Heart right ventricle (tissue), 16 donors: ENCODE data around the gene DCUN1D1. TPM values are rescaled to one million over a fixed set of nuclear protein-coding genes. Genes with fewer than 3 reads are reported as not detected.

ENCODE experiments used
- ATAC-seq, 8 donors: fragments of 200-7000 bp; cut with Tn5 transposase; one replicate each; pipeline ENCODE4 v1.9.1; 2020; ENCODE audit warnings: mild to moderate bottlenecking in 8 of 8, moderate library complexity in 8 of 8, moderate number of reproducible peaks in 1 of 8
- DNase-seq, 2 donors: peaks; one replicate each; pipeline ENCODE4 v3.0.0-alpha.2; 2020
- H3K27ac ChIP-seq, 10 donors: fragments of 200-600 bp; sonication (generic) in 2 of 10; one replicate each; pipeline versions ENCODE4 v1.5.0 to v1.8.0; 2020 to 2022; ENCODE audit warnings: mild to moderate bottlenecking in 3 of 10
- H3K27me3 ChIP-seq, 7 donors: fragments of 200-600 bp; one replicate each; pipeline ENCODE4 v1.8.0; 2021 to 2022; ENCODE audit warnings: mild to moderate bottlenecking in 2 of 7
- H3K36me3 ChIP-seq, 9 donors: fragments of 200-600 bp; sonication (generic) in 1 of 9; one replicate each; pipeline versions ENCODE4 v1.5.0 to v1.8.0; 2020 to 2022; ENCODE audit warnings: mild to moderate bottlenecking in 2 of 9
- H3K4me1 ChIP-seq, 9 donors: fragments of 200-600 bp; sonication (generic) in 1 of 9; one replicate each; pipeline versions ENCODE4 v1.5.0 to v1.8.0; 2020 to 2022; ENCODE audit warnings: mild to moderate bottlenecking in 4 of 9
- H3K4me3 ChIP-seq, 10 donors: fragments of 200-600 bp; sonication (generic) in 2 of 10; one replicate each; pipeline versions ENCODE4 v1.5.0 to v1.8.0; 2020 to 2022; ENCODE audit warnings: mild to moderate bottlenecking in 7 of 10, moderate library complexity in 2 of 10
- H3K9me3 ChIP-seq, 11 donors: fragments of 200-600 bp in 10 of 11; sonication (generic) in 2 of 11; one replicate each; pipeline versions ENCODE4 v1.5.0 to v1.8.0; 2013 to 2022; ENCODE audit warnings: mild to moderate bottlenecking in 2 of 11, control low read depth in 1 of 11, moderate library complexity in 1 of 11
- CTCF ChIP-seq, 9 donors: fragments of 200-600 bp; sonication (generic) in 2 of 9; IDR thresholded peaks; one replicate each; pipeline versions ENCODE4 v1.5.0 to v1.8.0; 2021 to 2022; ENCODE audit warnings: antibody characterized with exemption in 9 of 9, mild to moderate bottlenecking in 5 of 9, moderate library complexity in 1 of 9
- WGBS, 2 donors: extraction: QIAGEN DNeasy Blood & Tissue Kit; methylation state at CpG; one replicate each; pipeline ENCODE4 v1.1.7; 2013; ENCODE audit warnings: inconsistent platforms in 1 of 2; 5-methylcytosine and 5-hydroxymethylcytosine counted together
- intact Hi-C, 10 donors: fragments of 100-400 bp; cut with DNase I; formaldehyde crosslinking; loops; one replicate each; pipeline versions ENCODE4 v1.11.1 to v1.14.2; 2022
- polyA plus RNA-seq, 2 donors: library from polyadenylated mRNA; stranded (reverse); fragments of 200-250 nt; gene quantifications; one replicate each; pipeline ENCODE4 v1.2.3, GENCODE V29; 2013
- total RNA-seq, 10 donors: library from RNA; stranded (reverse); fragmentation: NEBNext Ultra II Directional in 3 of 10; extraction: Animal tissue kit (Norgen Biotek cat#: 25700) in 3 of 10; gene quantifications; one replicate each; pipeline versions ENCODE4 v1.2.1 to v1.2.4, GENCODE V29; 2021 to 2023
- donor health status: Arrhythmogenic right ventricular cardiomyopathy.
- donor health status: ischemic (EF 13 %, LVEDD 7.1; RV severe dilation, severe dysfunction).
- donor health status: healthy with polysubstance abuse.
- donor health status: DM: no; HTN: yes; CAD: no.
- donor health status: DM: no; HTN: no; CAD: no.
- donor health status: ischemic (EF 25% LVEDD 6.9; RV normal size, moderate dysfunction).
- donor health status: ischemic (EF 25% LVEDD 5.7; RV mildly dilated, moderate dysfunction).
- donor health status: healthy.
- donor health status: DM: yes; HTN: yes; CAD: no.
- donor health status: Ischemic cardiomyopathy.
- donor health status: ischemic (EF 35%, LVEDD 5.7; RV mildly dilated, moderate dysfunction).
- donor health status: nonischemic (EF 11% LVEDD 7.7; RV severe dilation, severe dysfunction).
- donor health status: DM: yes; HTN: yes; CAD: no.
- donor health status: PGD.
- donor health status: ischemic (EF 29% LVEDD 5.4; RV normal size, mild dysfunction).
- donor health status: nonischemic (EF 23%, LVEDD 6.1; RV moderate dilation, normal function).

The DCUN1D1 gene
- total and polyA plus RNA-seq, 12 donors, result 7.9 to 45.2 (median 35.5) TPM

GRCh38 chr3:182936239-182936917 is 44.0 kb downstream of the DCUN1D1 start:
- no peak overlapping the region for H3K4me3 ChIP-seq
- intact Hi-C loops, result no loop called here
- TF ChIP-seq CTCF (IDR thresholded peaks at IDR 0.05), result no peak
- H3K9me3 ChIP-seq, result peaks cover 0 to 23% (median 12%) of the 10 kb centered on the region in 11 donors
- 82 to 89% methylated on average over 4 of the region's 4 CpGs for WGBS, 2 donors
- H3K27ac ChIP-seq, result no peak overlapping the region
- peaks cover 0 to 14% (median 0%) of the 10 kb centered on the region in 9 donors for H3K4me1 ChIP-seq
- DNase-seq, result no peak
- ATAC-seq, result no peak
- peaks cover 0 to 21% (median 0%) of the 10 kb centered on the region in 9 donors for H3K36me3 ChIP-seq
- no peaks in the 10 kb centered on the region for H3K27me3 ChIP-seq

- intact Hi-C loops, result no loop called here
- ATAC-seq, result no peak
- 58 to 65% methylated on average over 3 of the region's 3 CpGs for WGBS, 2 donors
- Histone ChIP-seq H3K4me3 (no peak overlapping the region), H3K9me3 (peaks cover 0 to 23% (median 14%) of the 10 kb centered on the region in 11 donors), H3K27me3 (no peaks in the 10 kb centered on the region), H3K27ac (no peak overlapping the region), H3K4me1 (peaks cover 0 to 14% (median 0%) of the 10 kb centered on the region in 9 donors), H3K36me3 (peaks cover 0 to 22% (median 0%) of the 10 kb centered on the region in 9 donors)
- DNase-seq, result no peak
- TF ChIP-seq CTCF (IDR thresholded peaks at IDR 0.05), result no peak
Observed at GRCh38 chr3:182935803-182936202, 44.5 kb downstream of the DCUN1D1 start.

- H3K4me3 ChIP-seq, result no peak overlapping the region
- H3K9me3 ChIP-seq, result no peaks in the 10 kb centered on the region
- intact Hi-C loops, result no loop called here
- ATAC-seq (peak in 4 of 8 donors; percentile 18 to 59 (median 26)), DNase-seq (no peak)
- no peaks in the 10 kb centered on the region for H3K36me3 ChIP-seq
- TF ChIP-seq CTCF (IDR thresholded peaks at IDR 0.05), result no peak
- 90 to 95% methylated on average over 3 of the region's 3 CpGs for WGBS, 2 donors
- peak overlapping the region in 5 of 10 donors; percentile 23 to 61 (median 45) for H3K27ac ChIP-seq
- no peaks in the 10 kb centered on the region for H3K27me3 ChIP-seq
- peaks cover 0 to 22% (median 5%) of the 10 kb centered on the region in 9 donors for H3K4me1 ChIP-seq
Observed at GRCh38 chr3:182925944-182926337, 54.4 kb downstream of the DCUN1D1 start.

GRCh38 chr3:182925330-182925943 is 54.9 kb downstream of the DCUN1D1 start:
- intact Hi-C loops, result no loop called here
- WGBS, 2 donors, result 52 to 61% methylated on average over 4 of the region's 4 CpGs
- H3K27me3 ChIP-seq, result no peaks in the 10 kb centered on the region
- TF ChIP-seq CTCF (IDR thresholded peaks at IDR 0.05), result no peak
- H3K4me1 ChIP-seq, result peaks cover 0 to 22% (median 5%) of the 10 kb centered on the region in 9 donors
- DNase-seq (peak; percentile 24 to 55), ATAC-seq (peak in 7 of 8 donors; percentile 33 to 91 (median 84))
- no peaks in the 10 kb centered on the region for H3K36me3 ChIP-seq
- H3K4me3 ChIP-seq, result no peak overlapping the region
- H3K27ac ChIP-seq, result peak overlapping the region in 6 of 10 donors; percentile 3 to 61 (median 38)
- no peaks in the 10 kb centered on the region for H3K9me3 ChIP-seq
